ENCODE measurements around the gene GPC6. TPM values are rescaled to one million over a fixed set of nuclear protein-coding genes. Genes with fewer than 3 reads are reported as not detected.

Gene GPC6
- polyA plus RNA-seq, 1 of the 3 experiments (the other 2 are of a cell fraction): 6.7 TPM

GRCh38 chr13:93975242-93975641 lies 748.6 kb downstream of the GPC6 start:
- H3K79me2 ChIP-seq (ENCODE audit: insufficient read depth): no peaks in the 10 kb centered on the region
- no peak overlapping the region for H3K9ac ChIP-seq
- H3K9me2 ChIP-seq: no peaks in the 10 kb centered on the region
- CTCF ChIA-PET: no interaction called here
- TF ChIP-seq FOSL2 (IDR thresholded peaks at IDR 0.05; ENCODE audit: borderline replicate concordance, low read depth) (no peak), RCOR1 (IDR thresholded peaks at IDR 0.05; ENCODE audit: low read length) (no peak), GATA2 (CRISPR knock-in tag; IDR thresholded peaks at IDR 0.05) (no peak), NRF1 (IDR thresholded peaks at IDR 0.05; ENCODE audit: low read depth, low read length) (no peak), USF2 (IDR thresholded peaks at IDR 0.05; ENCODE audit: borderline replicate concordance, low read depth, low read length) (no peak), REST (IDR thresholded peaks at IDR 0.05; ENCODE audit: low read depth, low read length) (no peak), RFX5 (IDR thresholded peaks at IDR 0.05; ENCODE audit: low read length) (no peak), IRF3 (IDR thresholded peaks at IDR 0.05; ENCODE audit: low read depth, low read length) (no peak), GABPA (IDR thresholded peaks at IDR 0.05; ENCODE audit: low read depth) (no peak), TAF1 (IDR thresholded peaks at IDR 0.05; ENCODE audit: borderline replicate concordance, low read depth, low read length) (no peak), EP300 (IDR thresholded peaks at IDR 0.05; ENCODE audit: borderline replicate concordance in 1 of 2, low read depth in 1 of 2, low read length in 1 of 2) (no peak), ZBTB33 (IDR thresholded peaks at IDR 0.05; ENCODE audit: borderline replicate concordance, low read depth) (no peak), CHD2 (IDR thresholded peaks at IDR 0.05; ENCODE audit: low read length, partially characterized antibody) (no peak), RXRA (IDR thresholded peaks at IDR 0.05; ENCODE audit: borderline replicate concordance, low read depth) (no peak)
- H3F3A ChIP-seq (replicated peaks; ENCODE audit: insufficient read depth): no peaks in the 10 kb centered on the region
- peaks cover 0 to 4% of the 10 kb centered on the region in 2 experiments; a peak in 2 of 4 replicates for H3K4me1 ChIP-seq (ENCODE audit: control insufficient read depth in 1 of 2, insufficient read depth in 2 of 2, low read depth in 1 of 2, low read length in 1 of 2)
- POLR2A ChIA-PET: no interaction called here
- WGBS (ENCODE audit: low lambda C conversion rate): 85% methylated on average over 2 of the region's 2 CpGs
- H2AFZ ChIP-seq (ENCODE audit: low read depth): no peak overlapping the region
- DNase-seq: no peak
- H3K27ac ChIP-seq (ENCODE audit: low read depth in 2 of 2, low read length in 1 of 2): no peak overlapping the region
- H3K9me3 ChIP-seq: no peaks in the 10 kb centered on the region
- no peaks in the 10 kb centered on the region for H4K20me1 ChIP-seq (ENCODE audit: insufficient read depth)
- no peak overlapping the region for H3K4me3 ChIP-seq (ENCODE audit: low read depth in 2 of 2, low read length in 1 of 2)
- no peaks in the 10 kb centered on the region for H3K27me3 ChIP-seq (ENCODE audit: insufficient read depth)
- H3K4me2 ChIP-seq: no peak overlapping the region
- H3K36me3 ChIP-seq (replicated peaks in 1 of 2; ENCODE audit: control insufficient read depth in 1 of 2, insufficient read depth in 2 of 2, low read length in 1 of 2): no peaks in the 10 kb centered on the region
